Activated T-helper 1 cell treated with Interleukin-2 at 50 U/mL for 16 hours (primary cell): ENCODE data around the gene KIAA1755.
"Not testable (repeated sequence)": the region's sequence is repeated elsewhere in the genome, so short reads cannot be mapped to it uniquely, and the experiment has no call there.

Source experiments
- DNase-seq: peaks from one replicate; pipeline ENCODE4 v3.0.0-alpha.2; 2020; ENCODE audit warnings: low read depth

The KIAA1755 gene

DNA sequence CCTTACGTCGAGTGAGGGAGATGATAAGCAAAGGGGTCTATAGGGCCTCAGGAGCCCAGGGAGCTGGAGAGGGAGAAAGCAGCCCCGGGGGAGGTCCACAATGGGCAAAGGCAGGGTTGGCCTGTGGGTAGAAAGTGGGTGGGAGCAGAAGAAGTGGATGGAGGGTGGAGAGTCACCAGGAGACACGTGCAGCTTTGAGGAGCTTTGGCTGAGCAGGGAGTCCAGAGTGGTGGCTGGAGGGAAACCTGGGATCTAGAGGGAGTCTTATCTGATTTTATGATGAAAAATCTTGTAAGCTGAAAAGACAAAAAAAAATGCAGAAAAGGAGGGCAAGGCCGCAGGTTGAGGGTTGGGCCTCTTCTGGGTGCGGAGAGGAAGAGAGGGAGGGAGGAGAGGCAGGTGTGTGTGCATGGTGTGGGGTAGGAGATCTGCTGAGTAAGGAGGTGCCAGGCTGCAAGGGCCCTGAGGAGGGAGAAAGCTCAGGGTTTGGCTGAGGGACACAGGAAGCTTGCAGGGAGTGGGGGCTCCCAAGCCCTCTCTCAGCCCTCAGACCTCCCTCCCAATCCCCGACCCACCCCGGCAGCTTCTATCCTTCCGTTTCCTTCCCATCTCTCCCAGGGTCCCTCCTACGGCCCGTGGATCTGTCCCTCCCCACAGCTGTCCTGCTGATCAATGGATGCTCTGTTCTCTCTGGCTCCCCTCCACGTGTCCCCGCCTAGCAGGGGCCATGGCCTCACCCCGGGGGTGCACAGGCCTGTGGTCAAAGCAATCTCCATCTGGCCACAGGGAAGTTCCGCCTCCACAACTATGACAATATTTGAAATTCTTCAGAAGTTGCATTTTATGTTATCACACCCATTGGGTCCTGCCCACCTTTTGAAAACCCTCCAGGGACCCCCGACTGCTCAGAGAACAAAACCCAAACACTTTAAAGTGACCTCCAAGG is 26.3 kb upstream of the KIAA1755 start:
- no peak for DNase-seq

DNA sequence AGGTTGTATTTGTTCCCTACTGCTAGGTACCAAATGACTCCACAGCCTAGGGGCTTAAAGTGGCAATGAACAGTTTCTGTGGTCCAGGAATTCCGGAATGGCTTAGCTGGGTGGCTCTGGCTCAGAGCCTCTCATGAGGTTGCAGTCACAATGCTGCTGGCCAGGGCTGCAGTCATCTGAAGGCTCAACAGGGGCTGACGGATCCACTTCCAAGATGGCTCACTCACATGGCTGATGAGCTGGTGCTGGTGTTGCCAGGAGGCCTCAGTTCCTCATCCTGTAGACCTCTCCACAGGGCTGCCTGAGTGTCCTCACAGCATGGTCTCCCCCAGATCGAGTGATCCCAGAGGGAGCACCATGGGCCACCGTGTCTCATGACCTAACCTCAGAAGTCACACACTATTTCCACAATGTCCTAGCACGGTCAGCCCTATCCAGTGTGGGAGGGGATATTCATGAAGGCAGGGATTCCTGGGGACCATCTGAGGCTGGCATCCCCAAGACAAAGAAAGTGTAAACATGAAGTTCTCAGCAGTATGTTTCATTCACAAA is 24.4 kb upstream of the KIAA1755 start:
- no peak for DNase-seq

DNA sequence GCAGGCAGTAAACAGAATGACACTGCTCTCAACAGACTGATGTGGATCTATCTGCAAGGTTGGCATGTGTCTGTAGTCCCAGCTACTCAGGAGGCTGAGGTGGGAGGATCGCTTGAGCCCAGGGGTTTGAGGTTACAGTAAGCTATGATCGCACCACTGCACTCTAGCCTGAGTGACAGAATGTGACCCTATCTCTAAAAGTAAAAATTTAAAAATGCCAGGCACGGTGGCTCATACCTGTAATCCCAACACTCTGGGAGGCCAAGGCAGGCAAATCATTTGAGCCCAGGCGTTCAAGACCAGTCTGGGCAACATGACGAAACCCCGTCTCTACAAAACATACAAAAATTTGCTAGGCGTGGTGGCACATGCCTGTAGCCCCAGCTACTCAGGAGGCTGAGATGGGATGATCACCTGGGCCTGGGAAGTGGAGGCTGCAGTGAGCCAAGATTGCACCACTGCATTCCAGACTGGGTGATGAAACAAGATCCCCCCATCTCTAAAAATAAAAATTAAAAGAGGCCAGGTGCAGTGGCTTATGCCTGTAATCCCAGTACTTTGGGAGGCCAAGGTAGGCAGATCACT is 23.6 kb upstream of the KIAA1755 start:
- DNase-seq = not testable (repeated sequence)

DNA sequence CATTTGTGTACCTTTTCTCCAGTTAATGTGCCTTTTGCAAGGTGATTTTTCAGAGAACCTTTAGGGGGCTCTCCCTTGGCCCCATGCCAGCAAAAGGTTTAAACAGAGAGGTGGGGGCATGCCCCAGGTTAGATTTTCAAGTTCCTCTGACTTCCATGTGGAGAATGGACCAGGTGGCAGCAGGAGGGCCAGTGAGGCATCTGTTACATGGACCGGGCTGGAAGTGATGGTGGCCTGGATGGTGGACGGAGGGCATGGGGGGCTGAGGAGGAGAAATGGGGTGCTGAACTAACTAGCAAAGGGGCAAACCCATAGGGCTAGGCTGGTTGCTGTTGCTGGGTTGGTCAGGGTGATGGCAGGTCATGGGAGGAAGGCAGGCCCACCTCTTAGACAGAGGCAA is 22.7 kb upstream of the KIAA1755 start:
- DNase-seq = no peak

DNA sequence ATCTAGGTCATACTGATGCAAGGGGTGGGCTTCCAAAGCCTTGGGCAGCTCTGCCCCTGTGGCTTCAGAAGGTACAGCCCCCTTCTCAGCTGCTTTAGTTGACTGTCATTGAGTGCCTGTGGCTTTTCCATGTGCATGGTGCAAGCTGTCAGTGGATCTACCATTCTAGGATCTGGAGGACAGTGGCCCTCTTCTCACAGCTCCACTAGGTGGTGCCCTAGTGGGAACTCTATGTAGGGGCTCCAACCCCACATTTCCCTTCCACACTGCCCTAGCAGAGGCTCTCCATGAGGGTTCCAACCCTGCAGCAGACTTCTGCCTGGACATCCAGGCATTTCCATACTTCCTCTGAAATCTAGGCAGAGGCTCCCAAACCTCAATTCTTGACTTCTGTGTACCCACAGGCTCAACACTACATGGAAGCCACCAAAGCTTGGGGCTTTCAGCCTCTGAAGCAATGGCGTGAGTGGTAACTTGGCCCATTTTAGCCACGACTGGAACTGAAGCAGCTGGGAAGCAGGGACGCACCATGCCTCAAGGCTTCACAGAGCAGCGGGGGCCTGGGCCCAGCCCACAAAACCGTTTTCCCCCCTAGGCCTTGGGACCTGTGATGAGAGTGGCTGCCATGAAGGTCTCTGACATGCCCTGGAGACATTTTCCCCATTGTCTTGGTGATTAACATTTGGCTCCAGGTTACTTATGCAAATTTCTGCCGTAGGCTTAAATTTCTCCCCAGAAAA is 20.8 kb upstream of the KIAA1755 start:
- DNase-seq = not testable (repeated sequence)

DNA sequence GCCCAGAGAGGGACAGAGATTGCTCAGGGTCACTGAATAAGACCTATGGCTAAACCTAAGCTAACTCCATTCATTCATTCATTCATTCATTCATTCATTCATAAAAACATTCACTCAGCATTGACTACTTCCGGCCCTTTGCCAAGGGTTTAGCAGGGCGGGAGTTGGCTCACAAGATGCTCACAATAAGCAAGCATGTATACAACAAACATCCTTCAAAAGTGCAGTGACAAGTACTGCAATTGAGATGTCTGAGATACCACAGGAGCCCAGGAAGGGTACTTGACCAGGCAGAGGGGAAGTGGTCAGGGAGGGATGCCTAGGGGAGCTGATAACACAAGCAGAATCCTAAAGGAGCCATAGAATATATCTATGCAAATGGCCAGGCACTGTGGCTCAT is 18.2 kb upstream of the KIAA1755 start:
- no peak for DNase-seq

DNA sequence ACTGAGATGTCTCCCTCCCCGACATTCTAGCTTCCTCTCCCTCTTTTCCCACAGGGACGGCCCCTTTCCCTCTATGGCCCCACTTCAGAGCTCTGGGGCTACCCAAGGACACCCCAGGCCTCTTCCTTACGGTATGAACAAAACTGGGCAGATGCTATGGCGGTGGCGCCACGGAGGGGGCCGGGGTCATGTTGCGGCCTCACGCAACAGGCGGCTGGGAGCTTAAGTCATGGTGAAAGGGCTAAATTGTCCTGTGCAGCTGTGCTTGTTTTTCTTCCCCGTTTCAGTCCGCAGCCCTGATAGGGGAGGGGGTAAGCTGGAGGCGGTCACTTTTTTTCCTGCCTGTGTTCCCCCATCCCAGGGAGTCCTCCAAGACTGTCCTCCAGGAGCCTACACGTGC is 17.6 kb upstream of the KIAA1755 start:
- no peak for DNase-seq

DNA sequence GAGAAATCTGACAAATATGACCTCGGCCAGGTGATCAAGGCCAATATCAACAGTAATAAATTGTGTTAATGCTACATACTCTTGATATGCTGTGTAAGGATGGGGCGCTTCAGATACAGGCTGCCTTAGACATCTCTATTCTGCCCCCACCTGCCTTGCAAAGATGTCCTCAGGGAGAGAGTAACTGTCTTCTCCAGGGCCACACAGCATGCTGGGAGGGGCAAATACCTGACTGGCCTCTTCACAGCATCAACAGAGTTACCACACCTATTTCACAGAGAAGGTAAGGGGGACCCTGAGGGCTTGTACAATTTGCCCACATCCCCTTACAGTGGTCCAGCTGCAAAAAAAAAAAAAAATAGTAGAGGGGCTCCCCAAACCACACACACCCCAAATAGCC is 17.2 kb upstream of the KIAA1755 start:
- no peak for DNase-seq

DNA sequence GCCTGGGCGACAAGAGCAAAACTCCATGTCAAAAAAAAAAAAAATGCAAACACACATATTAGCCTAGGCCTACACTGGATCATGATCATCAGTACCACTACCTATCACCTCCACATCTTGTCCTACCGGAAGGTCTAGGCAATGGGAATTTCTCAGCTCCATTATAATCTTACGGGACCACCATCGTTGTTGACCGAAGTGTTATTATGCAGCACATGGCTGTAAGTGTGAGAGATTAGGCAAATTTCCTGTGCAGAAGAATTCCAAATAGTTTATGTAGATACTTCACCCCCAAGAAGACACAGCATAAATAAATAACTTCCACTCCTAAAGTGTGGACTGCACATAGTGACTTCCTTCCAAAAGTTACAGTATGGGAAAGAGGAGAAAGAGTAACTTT is 16.8 kb upstream of the KIAA1755 start:
- no peak for DNase-seq

DNA sequence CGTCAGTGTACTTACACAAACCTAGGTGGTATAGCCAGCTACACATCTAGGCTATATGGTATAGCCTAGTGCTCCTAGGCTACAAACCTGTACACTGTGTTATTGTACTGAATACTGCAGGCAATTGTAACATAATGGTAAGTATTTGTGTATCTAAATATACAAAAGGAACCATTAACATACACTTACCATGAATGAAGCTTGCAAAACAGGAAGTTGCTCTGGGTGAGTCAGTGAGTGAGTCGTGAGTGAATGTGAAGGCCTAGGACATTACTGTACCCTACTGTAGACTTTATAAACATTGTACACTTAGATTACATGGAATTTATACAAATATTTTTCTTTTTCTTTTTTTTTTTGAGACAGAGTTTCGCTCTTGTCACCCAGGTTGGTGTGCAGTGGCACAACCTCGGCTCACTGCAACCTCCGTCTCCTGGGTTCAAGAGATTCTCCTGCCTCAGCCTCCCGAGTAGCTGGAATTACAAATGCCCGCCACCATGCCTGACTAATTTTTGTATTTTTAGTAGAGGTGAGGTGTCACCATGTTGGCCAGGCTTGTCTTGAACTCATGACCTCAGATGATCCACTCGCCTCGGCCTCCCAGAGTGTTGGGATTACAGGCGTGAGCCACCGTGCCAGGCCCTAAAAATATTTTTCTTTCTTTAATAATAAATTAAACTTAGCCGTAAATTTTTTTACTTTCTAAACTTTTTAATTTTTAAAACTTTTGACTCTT is 15.4 kb upstream of the KIAA1755 start:
- DNase-seq = no peak

DNA sequence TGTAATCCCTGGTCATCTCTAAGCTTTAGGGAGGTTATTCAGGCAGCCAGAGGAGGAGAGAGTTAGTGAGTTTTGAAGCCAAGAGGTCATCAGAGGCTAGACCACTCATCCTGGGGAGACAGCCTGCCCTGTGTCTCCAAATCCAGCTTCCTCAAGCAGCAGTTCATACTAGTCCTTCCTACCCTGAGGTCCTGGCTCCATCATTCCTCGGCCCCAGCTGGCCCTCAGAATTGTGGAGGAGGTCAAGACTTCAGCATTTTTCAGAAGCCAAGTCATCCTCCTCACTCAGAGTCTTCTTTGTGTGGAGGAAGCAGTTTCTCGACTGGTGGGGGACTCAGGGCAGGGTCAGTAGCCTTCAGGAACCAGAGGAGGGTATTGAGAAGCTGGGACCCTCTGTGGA is 12.4 kb upstream of the KIAA1755 start:
- DNase-seq = no peak

DNA sequence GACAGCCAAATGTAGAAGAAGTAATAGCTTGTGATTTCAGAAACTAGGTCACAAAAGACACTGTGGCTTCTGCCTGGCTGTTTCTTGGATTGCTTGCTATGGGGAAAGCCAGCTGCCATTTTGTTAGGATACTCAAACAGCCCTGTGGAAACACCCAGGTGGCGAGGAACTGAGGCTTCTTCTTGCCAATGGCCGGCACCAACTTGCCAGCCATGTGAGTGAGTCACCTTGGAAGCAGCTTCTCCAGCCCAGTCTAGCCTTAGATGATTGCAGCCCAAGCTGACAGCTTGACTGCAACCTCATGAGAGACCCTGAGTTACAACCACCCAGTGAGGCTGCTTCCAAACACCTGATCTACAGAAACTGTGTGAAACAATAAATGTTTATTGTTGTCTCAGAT is 11.9 kb upstream of the KIAA1755 start:
- DNase-seq = no peak

DNA sequence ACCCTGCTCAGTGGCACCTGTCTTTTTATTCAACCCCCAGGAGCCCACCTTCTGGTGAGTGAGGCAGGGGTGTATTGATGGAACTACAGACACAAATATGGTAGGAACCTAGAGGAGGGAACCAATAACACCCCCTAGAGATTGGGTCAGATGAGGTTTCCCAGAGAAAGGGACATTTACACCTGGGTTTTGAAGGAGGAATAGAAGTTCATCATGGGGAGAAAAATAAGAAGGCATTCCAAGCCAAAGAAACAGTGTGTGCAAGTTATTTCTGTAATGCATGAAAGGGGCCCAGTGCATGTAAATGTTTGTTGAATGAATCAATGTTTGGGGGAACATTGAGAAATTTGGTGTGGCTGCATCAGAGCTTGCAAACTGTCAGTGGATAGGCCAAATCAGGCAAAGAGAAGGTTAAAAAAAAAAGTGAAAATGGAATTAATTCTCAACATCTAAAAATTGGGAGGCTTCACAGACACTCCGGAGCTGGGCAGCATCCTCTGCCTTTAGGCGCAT is 11.1 kb upstream of the KIAA1755 start:
- DNase-seq = no peak

DNA sequence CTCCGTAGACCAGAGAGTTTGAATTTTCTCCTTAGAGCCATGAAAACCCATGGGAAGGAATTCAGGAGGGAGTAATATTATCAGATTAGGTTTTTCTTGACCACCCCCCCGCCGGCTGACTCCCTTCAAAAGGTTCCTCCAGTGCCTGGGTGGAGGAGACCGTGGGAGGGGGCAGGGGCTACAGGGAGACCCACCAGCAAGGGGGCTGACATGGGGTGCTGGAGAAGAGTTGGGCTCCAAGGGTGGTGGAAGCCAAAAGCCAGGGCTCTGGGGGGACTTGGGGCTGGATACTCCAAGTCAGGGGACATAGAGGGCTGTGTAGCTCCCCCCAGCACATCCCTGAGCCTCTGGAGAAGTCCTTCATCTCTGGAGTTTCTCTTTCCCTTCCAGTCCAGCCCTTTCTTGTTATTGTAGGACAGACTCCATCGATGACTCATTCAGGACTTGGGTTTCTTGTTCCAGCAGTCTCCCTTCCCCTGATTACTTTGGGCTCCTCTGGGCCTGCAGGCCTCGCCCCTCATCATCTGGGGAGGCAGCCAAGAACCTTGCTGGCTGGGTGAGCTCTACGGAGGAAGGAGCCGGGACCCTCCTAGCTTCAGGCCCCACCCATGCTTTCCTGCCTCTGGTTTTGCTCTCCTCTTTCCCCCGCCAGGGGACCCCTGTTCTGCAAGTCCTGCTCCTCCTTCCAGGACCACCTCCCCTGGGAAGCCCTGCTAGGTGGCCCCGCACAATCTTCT is 10.5 kb upstream of the KIAA1755 start:
- no peak for DNase-seq

DNA sequence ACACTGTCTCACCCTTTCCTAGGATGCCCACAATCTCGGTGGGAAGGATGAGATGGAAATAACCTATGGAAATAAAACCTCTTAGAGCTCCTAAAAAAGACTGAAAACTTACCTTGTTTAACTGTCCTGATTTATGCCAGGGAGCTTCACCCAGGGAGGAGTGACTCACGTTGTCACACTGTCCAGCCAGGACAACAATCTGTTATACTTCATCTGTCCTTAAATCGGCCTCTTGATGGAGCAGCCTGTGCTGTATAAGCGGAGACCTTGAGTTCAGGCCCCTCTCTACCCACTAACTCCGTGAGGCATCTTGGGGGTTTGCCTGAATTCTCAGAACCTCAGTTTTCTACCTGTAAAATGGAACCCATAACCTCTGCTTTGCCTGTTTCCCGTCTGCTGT is 9.2 kb upstream of the KIAA1755 start:
- no peak for DNase-seq

DNA sequence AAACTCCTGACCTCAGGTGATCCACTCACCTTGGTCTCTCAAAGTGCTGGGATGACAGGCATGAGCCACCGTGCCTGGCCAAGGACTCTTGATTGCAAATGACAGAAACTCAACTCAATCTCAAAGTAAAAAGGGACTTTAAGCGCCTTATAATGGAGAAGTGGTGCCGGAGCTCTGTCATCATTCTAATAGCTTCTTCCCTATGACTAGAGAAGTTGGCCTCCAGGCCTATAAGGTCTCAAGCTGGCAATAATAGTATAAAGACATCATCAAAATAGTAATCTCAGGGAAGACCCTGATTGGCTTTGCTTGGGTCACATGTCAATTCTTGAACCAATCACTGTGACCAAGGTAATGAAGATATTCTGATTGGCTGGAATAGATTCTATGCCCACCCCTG is 8.5 kb upstream of the KIAA1755 start:
- DNase-seq = no peak

DNA sequence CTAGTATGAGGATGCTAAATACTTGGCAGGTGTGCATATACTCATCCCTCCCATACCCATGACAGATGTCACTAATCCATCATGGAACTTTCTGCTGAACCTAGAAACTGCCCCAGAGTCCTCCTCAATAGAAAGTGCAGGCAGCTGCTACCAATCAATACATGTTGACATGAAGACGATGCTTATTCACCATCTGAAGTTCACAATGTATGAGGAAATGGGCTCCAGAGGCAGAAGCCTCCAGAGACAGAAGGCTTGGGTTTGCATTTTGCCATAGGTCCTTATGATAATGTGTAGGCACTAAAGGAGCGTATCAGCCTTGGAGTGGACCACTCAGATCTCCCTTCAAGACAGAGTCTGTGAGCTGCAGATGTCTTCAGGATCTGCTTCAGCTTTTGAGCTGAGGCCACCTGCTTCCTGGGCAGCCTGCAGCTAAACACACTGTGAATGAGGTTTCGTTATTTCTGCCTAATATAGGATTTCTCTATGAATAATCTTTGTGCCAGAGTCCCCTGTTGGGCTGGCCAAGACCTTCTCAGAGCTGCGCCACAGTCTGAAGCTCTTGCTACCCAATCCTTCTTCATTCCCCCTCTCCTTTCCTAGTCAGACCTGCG is 7.5 kb upstream of the KIAA1755 start:
- no peak for DNase-seq

DNA sequence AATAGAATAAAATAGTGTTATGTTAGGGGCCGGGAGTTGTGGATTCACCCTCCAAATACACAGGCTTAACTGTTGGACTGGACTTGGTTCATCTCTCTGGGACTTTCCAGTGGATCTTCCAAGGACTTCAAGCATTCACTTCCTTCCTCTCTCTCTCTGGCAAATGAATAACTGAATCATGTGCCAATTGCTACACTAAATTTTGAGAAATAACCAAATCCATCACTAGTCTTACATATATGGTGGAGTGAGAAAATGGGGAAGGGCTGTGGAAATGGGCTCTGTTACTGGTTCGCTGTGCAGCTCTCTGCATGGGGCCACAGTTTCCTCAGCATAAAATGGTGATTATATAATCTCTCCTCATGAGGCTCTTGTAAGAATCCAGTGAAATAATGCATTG is 6.8 kb upstream of the KIAA1755 start:
- no peak for DNase-seq

DNA sequence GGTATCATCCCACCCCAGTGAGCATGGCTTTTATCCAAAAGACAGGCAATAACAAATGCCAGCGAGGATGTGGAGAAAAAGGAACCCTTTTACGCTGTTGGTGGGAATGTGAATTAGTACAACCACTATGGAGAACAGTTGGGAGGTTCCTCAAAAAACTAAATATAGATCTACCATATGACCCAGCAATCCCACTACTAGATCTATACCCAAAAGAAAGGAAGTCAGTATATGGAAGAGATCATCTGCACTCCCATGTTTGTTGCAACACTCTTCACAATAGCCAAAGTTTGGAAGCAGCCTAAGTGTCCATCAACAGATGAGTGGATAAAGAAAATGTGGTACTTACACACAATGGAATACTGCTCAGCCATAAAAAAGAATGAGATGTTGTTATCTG is 5.9 kb upstream of the KIAA1755 start:
- DNase-seq = no peak

DNA sequence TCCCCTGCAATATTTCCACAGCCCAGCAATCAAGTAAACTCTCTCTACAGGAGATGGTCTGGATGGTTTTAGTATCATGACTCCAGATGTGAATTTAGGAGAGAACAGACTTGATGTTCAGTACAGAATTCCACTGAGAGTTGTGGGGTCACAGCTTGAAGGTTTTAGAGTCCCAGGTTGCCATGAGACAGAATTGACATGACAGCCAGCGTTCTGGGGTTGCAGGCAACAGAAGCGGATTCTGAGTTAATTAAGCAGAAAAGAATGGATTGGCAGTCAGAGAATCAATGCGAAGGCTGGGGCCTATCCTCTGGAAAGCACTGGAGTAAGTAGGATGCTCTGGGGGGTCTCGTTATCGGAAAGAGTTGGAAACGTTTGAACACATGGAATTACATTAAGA is 2.4 kb upstream of the KIAA1755 start:
- DNase-seq = no peak

DNA sequence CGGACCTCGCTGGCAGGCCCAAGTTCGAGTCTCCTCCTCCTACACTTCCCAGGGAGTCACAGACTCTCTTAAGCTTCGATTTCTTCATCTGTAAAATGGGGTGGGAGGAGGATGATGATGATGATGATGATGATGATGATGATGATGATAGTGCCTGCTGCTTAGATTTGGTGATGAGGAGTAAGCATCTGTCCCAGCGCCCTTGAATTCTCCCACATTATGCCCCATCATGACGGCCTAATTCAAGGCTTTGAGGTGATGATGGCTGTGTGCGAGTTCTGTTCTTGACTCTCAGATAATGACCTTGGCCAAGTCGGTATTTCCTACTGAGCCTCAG is 487 bp upstream of the KIAA1755 start:
- DNase-seq = no peak
